Measurements from ENCODE around the gene CLTA. TPM values are rescaled to one million over a fixed set of nuclear protein-coding genes. Genes with fewer than 3 reads are reported as not detected.

CLTA gene
- total RNA-seq, 1 experiment from 2014 or later: 760 TPM

DNA sequence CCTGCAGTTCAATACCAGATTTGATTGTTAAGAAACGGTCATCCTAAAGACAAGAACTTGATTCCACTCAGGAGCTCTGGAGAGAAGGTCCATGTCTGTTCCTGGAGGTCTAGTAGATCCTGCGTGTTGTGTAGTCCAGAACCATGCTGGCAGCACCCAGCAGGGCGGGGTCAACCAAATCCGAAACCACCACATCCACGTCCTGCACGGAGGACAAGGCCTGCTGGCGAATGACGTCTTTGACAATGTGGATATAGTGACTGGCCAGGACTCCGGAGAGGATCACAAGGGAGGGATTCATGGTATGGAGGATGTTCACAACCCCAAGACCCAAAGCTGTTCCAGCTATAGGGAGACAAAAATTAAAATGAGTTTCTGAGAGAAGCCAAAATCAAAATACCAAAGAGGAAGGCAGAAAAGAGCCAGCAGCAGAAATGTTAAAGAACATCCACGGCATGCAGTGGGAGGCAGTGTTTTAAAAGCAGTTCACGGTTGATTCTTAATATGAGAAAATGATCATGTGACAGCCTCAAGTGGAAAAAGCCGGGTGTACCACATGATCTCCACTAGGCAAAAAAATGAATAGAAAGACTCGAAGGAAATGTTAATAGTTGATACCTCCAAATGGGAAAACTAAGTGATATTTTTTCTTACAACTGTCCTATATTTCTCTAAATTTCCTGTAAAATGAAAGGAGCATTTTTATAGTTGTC lies 26.7 kb downstream of the CLTA start:
- TF ChIP-seq TCF7L2 (IDR thresholded peaks at IDR 0.05; ENCODE audit: low read depth, low read length): no peak
- no peak for TF ChIP-seq POLR2AphosphoS5 (IDR thresholded peaks at IDR 0.05; ENCODE audit: low read depth, low read length)
- no peak overlapping the region for H3K4me3 ChIP-seq (ENCODE audit: low read depth in 2 of 2, low read length in 2 of 2)
- no peaks in the 10 kb centered on the region for H3K9me3 ChIP-seq (ENCODE audit: control insufficient read depth, insufficient read depth, low read depth, low read length)
- in situ Hi-C loops (cut with HindIII; ENCODE audit: low pct_unique_long_range_greater_than_20kb, low sequenced_read_pairs) (no loop called here), intact Hi-C loops (cut with micrococcal nuclease; ENCODE audit: unreplicated experiment) (no loop called here)
- H3K27ac ChIP-seq (ENCODE audit: low read length): no peak overlapping the region
- H3K4me1 ChIP-seq (ENCODE audit: control insufficient read depth, insufficient read depth, low read length): peaks cover 6% of the 10 kb centered on the region; the same call in 1 of the 2 replicates
- no peak for DNase-seq (ENCODE audit: low read depth, low spot score)
- ATAC-seq: 0 out of 2 replicates have a peak, but pooled peaks have one; percentile 20
- ChIA-PET CTCF (interaction anchor here (0.6 kb wide), 1 partner anchor 33 kb away, joined by 7 read pairs; no protein-coding TSS in a partner anchor), POLR2A (no interaction called here)
- H3K36me3 ChIP-seq (ENCODE audit: control insufficient read depth, insufficient read depth, low read length): peaks cover 54% of the 10 kb centered on the region
- BruUV-seq (replicated peaks): no TSS peak
- no peaks in the 10 kb centered on the region for H3K27me3 ChIP-seq (ENCODE audit: control insufficient read depth, insufficient read depth, low read length)

GRCh38 chr9:36218011-36218410 lies 27.3 kb downstream of the CLTA start:
- Histone ChIP-seq H3K4me1 (ENCODE audit: control insufficient read depth, insufficient read depth, low read length) (peaks cover 2% of the 10 kb centered on the region; the same call in 1 of the 2 replicates), H3K27ac (ENCODE audit: low read length) (no peak overlapping the region), H3K27me3 (ENCODE audit: control insufficient read depth, insufficient read depth, low read length) (no peaks in the 10 kb centered on the region), H3K36me3 (ENCODE audit: control insufficient read depth, insufficient read depth, low read length) (peaks cover 54% of the 10 kb centered on the region), H3K4me3 (ENCODE audit: low read depth in 2 of 2, low read length in 2 of 2) (no peak overlapping the region), H3K9me3 (ENCODE audit: control insufficient read depth, insufficient read depth, low read depth, low read length) (no peaks in the 10 kb centered on the region)
- ChIA-PET CTCF (interaction anchor here (0.6 kb wide), 1 partner anchor 32 kb away, joined by 7 read pairs; no protein-coding TSS in a partner anchor), POLR2A (no interaction called here)
- in situ Hi-C loops (cut with HindIII; ENCODE audit: low pct_unique_long_range_greater_than_20kb, low sequenced_read_pairs): no loop called here
- no peak for TF ChIP-seq SIN3A (IDR thresholded peaks at IDR 0.05; ENCODE audit: borderline replicate concordance, insufficient read depth, low read depth, low read length)
- no peak for TF ChIP-seq TCF7L2 (IDR thresholded peaks at IDR 0.05; ENCODE audit: low read depth, low read length)
- no peak for TF ChIP-seq POLR2AphosphoS5 (IDR thresholded peaks at IDR 0.05; ENCODE audit: low read depth, low read length)
- TF ChIP-seq REST (IDR thresholded peaks at IDR 0.05; ENCODE audit: insufficient read depth in 1 of 2, low read depth in 2 of 2, low read length in 1 of 2): no peak
- no peak for TF ChIP-seq CTCF (IDR thresholded peaks at IDR 0.05)
- intact Hi-C loops (cut with micrococcal nuclease; ENCODE audit: unreplicated experiment): no loop called here
- ATAC-seq (0 out of 2 replicates have a peak, but pooled peaks have one; percentile 24), DNase-seq (ENCODE audit: low read depth, low spot score) (no peak)
- no TSS peak for BruUV-seq (replicated peaks)

GRCh38 chr9:36218411-36218901 lies 27.7 kb downstream of the CLTA start:
- intact Hi-C loops (cut with micrococcal nuclease; ENCODE audit: unreplicated experiment): no loop called here
- Histone ChIP-seq H3K36me3 (ENCODE audit: control insufficient read depth, insufficient read depth, low read length) (peaks cover 54% of the 10 kb centered on the region), H3K27ac (ENCODE audit: low read length) (no peak overlapping the region), H3K4me1 (ENCODE audit: control insufficient read depth, insufficient read depth, low read length) (no peaks in the 10 kb centered on the region), H3K27me3 (ENCODE audit: control insufficient read depth, insufficient read depth, low read length) (no peaks in the 10 kb centered on the region), H3K9me3 (ENCODE audit: control insufficient read depth, insufficient read depth, low read depth, low read length) (no peaks in the 10 kb centered on the region), H3K4me3 (ENCODE audit: low read depth in 2 of 2, low read length in 2 of 2) (no peak overlapping the region)
- POLR2A ChIA-PET: no interaction called here
- 0 out of 2 replicates have a peak, but pooled peaks have one; percentile 8 for ATAC-seq
- DNase-seq (ENCODE audit: low read depth, low spot score): no peak
- CTCF ChIA-PET: no interaction called here
- no TSS peak for BruUV-seq (replicated peaks)
- in situ Hi-C loops (cut with HindIII; ENCODE audit: low pct_unique_long_range_greater_than_20kb, low sequenced_read_pairs): no loop called here
- TF ChIP-seq SIN3A (IDR thresholded peaks at IDR 0.05; ENCODE audit: borderline replicate concordance, insufficient read depth, low read depth, low read length) (no peak), REST (IDR thresholded peaks at IDR 0.05; ENCODE audit: insufficient read depth in 1 of 2, low read depth in 2 of 2, low read length in 1 of 2) (no peak), TCF7L2 (IDR thresholded peaks at IDR 0.05; ENCODE audit: low read depth, low read length) (no peak), CTCF (IDR thresholded peaks at IDR 0.05) (no peak), POLR2AphosphoS5 (IDR thresholded peaks at IDR 0.05; ENCODE audit: low read depth, low read length) (no peak)
